CD4-positive, alpha-beta T cell treated with Interleukin-4 for 4 hours (primary cell): ENCODE measurements around the gene TOX3.

Experiments used
- DNase-seq: peaks from one replicate; pipeline ENCODE4 v3.0.0-alpha.2; 2020

TOX3 gene

DNA sequence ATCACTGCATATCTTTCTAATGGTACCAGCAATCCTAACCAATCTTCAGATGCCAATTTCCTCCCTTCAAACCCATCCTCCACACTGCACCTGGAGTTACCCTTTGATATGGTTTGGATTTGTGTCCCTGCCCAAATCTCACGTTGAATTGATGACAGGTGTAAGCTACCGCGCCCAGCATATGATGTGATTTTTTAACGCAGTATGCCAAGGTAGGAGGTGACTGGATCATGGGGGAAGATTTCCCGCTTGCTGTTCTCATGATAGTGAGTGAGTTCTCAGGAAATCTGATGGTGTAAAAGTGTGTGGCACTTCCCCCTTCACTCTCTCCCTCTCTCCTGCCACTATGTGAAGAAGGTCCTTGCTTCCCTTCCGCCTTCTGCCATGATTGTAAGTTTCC is 57.0 kb downstream of the TOX3 start:
- no peak for DNase-seq

DNA sequence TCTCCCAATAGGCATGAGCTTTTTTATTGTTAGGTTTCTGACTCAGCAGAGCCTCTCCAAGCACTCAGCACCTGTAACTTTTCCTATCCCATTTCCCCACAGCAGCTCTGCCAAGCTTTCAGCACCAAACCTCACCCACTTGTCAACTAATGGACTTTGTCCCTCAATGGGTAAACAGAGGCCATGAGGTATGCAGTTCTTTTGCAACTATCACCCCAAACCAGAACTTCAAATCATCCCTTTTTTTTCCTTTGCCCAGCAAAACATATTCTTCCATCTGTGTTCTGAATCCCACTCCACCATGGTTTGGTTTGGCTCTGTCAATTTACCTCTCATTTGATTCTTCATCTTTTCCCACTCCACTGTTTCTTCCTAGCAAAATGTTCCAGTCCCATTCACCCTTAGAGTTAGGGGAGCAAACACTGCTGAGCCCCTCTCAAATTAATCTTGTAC is 58.1 kb downstream of the TOX3 start:
- DNase-seq = no peak

DNA sequence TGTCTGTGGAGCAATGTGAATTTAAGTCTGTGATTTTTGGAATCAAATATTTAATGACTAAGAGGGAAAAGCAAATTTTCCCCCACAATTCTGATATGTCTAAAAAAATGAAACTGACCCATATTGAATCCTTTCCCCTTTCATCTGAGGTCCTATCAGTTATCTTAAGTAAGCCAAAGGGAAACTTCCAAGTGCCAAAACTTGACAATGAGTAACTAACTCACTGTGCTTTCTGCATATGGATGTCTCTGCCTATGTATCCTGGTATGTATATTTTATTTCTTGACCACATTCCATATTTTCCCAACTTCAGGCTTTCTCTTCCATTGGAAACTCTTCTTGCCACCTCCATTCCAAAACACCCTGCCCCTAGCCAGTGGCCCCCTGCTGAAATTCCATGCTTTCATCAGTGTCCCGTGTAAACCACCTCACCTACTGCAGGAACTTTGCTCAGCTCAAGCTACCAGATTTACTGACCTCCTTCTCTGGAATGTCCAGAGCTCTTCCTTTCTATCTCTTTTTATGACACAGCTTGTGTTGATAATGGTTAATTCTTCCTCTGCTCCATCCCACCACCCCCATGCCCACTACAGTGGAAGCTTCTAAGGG is 59.0 kb downstream of the TOX3 start:
- DNase-seq = no peak

DNA sequence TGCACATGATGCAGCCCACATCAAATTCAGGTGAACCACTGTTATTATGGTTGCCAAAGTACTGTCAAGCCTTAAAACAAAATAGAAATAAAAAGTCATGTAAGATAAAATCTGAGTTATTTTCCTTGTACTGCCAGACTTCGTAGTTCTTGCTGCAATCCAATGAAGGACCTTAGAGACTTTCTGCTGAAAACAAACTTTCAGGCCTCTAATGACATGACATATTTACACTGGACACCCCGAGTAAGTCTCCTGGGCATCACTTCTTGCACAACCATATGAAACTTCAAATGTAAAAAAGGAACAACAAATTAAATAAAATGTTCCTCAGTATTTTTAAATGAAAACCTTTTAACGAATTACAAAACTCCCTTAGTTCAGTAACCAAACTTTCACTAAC is 66.7 kb downstream of the TOX3 start:
- DNase-seq = no peak

DNA sequence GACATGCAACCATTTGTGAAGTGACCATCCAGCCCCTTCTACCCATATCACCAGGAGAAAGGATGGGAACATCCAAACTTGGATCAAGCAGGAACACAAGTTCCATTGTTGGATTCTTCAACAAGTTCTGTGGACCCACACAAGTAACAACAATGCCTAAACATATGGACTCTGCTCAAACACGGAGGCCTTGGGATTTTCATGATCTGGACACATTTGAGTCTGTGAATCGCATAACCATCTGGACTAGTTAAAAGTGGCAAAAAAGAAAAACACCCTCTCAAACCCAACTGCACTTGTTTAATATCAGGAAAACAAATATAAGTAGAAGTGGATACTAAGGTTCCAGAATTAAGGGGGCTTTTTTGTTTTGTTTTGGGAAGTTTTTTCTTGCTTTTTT is 70.8 kb downstream of the TOX3 start:
- no peak for DNase-seq

DNA sequence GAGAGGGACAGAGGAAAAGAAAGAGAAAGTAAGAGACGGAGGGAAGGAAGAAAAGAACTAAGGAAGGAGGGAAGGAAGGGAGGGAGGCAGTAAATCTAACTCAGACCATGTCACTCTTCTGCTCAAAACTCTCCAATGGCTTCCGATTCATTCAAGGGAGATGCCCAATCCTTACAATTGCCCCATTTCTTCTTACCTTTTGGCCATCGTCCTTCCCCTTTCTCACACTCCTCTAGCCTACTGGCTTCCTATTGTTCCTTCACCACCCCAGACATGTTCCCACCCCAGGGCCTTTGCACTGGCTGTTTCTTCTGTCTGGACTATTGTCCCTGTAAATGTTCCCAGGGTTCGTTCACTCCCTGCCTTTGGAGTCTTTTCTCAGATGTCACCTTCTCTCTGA is 72.3 kb downstream of the TOX3 start:
- DNase-seq = no peak

DNA sequence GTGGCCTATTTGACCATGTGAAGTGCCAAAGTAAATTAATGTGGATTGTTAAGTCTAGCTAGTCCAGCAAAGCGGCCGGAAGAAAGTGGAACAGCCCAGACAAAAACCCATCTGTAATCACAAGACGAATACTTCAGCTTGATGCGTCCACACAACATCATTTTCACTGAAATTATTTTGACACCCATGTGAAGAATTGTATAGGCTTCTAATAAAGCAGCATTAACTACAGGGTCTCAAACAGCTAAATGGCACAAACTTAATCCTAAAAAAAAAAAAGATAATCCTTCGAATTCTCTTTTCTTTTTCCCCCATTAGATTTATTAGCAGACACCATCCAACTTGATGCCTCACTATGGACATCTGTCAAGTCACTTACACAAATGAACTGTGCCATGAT is 73.8 kb downstream of the TOX3 start:
- no peak for DNase-seq

DNA sequence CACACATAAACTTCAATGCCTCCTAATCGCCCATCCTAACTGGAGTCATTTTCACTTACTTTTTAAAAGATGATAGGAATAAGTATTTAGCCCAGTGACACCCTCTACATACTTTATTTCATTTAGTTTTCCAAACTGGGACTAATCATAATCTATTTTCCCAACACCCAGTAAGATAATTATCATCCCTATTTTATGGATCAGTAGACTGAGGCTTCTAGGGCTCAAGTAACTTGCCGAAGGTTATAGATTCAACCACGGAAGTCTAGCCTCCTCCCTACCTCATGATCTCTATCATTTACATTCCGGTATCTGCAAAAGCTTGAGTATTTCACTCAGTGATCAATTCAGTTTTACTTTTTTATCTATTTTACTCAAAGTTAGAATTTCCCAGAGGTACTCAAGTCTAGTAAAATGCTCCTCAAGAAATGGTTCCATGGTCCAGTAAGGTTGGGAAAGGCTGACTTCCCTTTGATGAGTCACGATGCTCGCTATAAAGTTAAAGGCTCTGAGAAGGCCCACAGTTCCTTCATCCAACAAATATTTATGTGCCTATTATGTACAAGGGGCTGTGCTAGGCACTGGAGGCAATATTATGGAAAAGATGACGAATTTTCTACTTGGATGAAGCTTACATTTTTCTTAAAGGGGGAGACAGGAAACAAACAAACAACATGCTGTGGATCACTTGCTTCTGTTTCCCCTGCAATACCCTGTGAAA is 75.1 kb downstream of the TOX3 start:
- DNase-seq = no peak

DNA sequence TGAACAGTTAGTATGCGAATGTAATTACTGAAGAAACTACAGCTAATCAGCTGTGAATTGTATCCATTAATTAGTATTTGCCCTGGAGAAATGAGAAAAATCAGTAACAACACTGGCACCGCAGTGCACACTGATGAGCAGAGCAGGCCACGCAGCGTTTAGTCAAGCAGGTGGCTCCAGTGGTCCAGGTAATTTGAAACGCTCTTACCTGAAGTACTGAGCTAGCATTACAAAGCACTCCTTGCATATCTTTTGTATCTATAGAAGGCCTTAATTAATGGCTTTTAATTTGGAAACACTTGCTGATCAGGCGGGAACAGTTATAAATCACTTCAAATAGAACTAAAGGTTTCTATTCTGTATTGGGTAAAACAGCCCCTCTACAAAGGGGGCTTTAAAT is 76.4 kb downstream of the TOX3 start:
- no peak for DNase-seq

DNA sequence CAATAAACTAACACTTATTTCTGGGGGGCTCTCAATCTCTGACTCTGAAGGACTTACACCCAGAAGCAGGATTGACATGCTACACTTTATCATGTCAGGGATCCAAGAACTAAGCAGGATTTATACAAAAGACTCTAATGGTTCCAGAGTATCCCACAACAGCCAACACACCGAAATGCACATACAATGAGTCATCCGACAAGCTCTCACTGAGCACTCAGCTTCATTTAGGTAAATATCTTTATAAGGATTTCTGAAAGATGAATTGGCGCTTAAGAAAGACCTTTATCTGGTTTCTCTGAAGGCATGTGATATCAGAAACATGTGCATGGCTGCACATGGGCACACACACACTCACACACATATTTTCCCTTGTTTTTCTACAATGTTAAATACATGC is 77.2 kb downstream of the TOX3 start:
- DNase-seq = no peak

DNA sequence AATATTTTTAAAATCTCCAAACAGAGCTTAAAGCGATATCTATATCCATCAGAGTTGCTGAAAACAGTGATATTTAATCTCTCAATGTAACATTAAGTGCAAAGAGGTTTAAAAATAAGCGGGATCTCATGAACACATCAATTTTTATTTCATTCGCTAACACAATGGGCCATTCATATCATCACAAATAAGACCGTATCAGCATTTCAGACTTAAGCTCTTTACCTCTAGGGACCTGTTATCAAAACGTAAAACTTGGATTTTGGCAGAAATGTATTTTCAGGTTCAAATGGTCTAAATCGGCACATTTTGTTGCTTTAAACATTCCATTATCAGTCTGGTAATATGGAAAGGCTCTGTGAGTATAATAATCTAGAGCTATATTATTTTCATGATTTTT is 77.9 kb downstream of the TOX3 start:
- no peak for DNase-seq

DNA sequence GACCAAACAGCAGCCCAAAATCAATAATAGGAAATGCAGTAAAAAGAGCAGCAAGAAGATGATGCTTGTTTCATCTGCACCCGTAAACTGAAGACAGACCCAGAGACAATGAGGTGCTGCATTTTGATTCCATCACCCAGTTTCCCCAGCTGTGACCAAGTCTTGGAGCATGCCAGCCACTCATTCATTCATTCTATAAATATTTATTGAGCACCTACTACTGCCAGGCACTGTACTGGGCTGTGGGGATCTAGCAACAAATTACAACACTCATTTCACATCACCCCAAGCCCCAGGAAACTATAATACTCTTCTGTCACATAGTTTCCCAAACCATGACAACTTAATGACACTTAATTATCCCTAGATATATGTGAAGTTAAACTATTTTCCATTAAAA is 79.2 kb downstream of the TOX3 start:
- DNase-seq = no peak

DNA sequence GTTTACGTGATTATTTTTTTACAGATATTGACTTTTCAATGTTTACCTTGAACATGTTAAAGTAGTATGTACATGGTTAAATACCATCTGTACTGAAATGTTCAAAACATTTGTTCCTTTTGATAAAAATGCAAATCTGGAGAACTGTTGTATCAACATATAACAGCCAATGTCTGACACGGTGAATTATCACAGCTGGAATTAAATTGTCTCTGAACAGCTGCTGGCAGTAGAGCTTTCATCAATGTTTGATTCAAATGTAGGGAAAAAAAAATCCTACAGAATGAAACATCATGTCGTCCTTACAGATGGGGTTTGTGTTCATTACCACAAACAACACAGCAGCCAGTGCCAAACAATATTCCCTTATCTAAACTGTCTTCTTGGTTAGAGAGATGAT is 79.9 kb downstream of the TOX3 start:
- no peak for DNase-seq

DNA sequence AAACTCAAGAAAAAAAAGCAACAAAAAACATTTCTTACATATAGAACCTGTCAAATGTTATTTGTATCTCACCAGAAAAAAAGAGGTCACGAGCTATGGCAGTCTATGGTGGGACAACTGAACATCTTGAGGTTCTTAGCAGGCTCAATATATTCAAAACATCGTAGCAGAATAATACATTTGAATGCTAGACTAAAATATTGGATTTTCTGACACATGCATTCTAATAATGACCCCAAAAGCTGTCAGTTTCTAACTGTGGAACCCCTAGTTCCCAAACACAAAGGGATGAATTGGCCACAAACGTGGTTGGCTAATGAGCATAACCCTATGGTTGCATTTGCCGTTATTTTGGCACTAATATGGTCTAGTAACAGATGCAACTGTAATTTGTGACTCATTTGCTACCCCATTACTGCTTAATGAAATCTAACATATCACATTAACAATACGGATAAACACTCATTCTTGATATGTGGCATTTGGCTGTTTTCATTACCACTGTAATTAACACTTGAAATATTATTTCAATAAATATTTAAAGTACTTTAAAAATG is 81.2 kb downstream of the TOX3 start:
- DNase-seq = no peak

DNA sequence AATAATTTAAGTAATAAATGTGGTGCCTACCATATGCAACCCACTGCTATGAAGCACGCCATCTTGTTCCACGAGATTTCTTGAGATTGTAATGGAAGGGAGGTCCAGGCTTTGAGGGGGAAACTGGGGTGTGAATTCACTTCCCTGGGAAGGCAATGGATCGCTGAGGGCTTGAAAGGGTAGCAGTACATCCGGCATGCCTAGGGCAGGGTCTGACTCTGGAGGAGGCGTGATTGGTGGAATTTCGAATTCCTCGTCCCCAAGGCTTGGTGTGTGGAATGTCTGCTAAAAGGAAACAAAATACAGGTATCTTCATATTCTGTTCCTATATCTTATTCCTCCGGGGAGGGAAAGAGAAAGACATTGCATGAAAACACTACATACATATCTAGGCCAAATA is 83.0 kb downstream of the TOX3 start:
- no peak for DNase-seq

DNA sequence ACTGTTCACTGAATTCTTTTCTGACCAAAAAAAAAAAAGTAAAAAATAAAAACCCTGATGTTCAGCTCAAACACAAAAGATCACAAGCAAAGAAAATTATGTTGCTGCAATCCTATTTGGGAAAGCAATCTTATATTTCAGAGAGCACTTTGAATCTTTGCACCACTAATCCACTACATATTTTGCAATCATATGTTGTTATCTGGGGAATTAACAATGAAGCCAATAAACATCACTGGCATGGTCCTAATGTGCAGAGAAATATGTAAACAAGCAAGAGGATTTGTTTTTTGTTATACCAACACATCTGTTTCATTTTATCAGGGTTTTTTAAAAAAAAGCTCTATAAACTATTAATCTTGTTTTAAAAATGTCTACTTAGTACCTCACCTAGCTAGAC is 84.1 kb downstream of the TOX3 start:
- DNase-seq = no peak

DNA sequence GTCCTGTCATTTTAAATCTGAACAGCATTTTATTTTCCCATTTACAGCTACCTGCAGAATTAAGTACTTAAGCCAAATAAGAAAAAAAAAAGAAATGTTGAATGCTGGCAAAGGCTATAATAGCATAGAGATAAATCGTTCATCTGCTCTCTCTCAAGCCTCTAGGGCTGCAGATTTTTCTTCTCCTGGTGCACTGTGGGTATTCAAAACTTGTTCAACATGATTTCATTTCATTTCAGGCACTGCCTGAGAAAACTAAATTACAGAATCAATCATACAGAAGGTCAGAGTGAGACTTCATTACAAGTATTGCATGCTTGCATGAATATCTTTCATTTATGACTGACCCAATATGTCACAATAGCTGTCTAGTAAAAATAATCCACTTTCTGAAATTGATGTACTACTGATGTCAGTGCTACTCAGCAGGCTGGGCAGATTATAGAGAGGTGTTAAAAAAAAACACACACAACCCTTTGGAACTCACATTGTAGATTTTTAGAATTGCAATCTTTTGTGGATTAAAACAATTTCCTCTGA is 86.2 kb downstream of the TOX3 start:
- DNase-seq = no peak

DNA sequence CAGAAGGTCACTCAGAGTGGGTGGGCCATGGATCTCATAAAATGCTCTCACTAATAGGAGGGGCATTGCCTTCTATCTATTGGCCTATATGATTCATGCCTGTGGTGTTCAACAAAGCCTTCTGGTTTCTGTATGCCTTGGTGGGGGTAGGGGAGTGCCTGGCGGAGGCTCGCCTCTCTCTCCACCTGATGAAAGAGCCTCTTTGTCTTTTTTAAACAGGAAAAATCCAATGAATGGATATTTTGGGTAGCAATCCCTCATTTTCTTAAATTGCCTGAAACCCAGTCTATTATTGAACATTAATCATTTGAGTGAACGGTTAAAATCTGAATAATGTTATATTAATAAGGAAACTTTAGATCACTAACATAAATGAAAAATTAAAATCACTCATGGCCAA is 90.6 kb downstream of the TOX3 start:
- no peak for DNase-seq

DNA sequence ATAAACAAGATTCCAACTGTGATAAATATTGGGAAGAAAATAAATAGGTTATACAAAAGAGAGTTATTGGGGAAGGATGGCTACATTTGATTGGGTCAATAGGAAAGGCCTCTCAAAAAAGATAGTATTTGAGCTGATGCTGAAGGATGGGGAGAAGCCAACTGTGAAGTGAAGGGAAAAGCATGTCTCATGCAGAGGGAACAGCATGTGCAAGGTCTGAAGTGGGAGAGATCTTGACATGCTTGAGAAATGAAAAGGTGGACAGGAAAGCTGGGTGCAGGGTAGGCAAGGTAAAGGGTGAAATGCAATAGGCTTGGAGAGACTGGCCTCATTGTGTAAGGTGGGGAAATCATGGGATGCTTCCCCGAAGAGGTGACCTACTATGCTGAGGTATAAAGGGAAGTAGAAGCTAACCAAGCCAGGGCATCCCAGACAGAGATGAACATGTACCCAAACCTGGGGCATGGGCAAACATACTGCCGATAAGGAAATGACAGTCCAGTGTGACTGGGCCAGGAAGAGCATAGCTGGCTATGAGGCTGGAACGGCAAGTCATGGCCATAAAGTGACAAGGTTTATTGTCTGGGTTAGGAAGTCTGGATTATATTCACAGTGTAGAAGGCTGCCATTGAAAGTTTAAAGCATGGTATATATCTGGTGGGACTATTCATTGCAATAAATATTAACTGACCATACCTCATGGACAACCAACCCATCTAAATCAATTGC is 91.2 kb downstream of the TOX3 start:
- DNase-seq = no peak

DNA sequence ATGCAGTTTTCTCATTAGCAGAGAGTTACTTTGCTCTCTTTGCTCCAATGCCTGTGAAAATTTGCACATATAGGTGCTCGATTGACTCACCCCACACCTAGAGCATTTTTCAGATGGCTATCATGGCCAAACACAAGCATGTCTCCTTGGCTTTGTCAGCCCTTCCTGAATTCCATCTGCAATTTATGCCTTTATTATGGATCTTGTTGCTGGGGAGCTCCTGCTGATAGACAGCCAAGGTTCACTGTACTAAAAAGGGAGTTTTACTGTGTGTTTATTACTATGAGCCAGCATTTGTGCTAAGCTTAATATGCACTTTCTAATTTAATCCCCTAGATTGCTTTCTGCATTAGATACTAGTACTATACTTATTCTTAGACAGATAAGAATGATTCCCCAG is 93.3 kb downstream of the TOX3 start:
- DNase-seq = no peak

DNA sequence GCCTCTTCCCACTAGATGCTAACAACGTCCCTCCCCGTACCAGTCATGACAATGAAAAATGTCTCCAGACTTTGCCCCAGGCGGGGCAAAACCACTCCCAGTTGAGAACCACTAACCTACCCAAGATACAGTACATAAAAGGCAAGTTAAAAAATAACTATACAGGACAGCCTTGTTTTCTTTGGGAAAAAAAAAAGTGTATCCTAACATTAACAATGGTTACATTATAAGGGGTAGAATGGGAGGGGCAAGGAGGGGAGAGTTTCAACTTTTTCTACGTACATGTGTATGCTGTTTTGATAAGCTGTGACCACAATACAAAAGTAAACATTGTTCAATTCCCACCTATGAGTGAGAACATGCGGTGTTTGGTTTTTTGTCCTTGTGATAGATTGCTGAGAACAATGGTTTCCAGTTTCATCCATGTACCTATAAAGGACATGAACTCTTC is 94.9 kb downstream of the TOX3 start:
- no peak for DNase-seq

DNA sequence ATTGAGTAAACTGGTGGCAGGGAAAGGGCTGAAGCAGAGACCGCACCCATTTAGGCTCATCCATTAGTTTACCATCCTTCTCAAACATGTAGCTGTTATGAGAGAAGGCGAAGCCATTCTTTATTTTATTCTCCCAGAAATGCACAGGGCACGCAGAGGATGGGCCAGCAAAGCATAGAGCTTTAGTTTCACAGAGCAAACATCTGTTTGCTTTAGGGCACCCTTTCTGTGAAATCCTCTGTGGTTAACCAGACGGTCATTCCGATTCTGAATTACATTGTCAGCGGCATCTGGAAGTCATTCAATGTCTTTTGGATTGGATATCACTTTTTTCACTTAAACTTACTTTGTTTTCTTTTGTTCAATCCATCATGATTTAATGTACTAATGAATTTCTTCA is 96.0 kb downstream of the TOX3 start:
- DNase-seq = no peak

DNA sequence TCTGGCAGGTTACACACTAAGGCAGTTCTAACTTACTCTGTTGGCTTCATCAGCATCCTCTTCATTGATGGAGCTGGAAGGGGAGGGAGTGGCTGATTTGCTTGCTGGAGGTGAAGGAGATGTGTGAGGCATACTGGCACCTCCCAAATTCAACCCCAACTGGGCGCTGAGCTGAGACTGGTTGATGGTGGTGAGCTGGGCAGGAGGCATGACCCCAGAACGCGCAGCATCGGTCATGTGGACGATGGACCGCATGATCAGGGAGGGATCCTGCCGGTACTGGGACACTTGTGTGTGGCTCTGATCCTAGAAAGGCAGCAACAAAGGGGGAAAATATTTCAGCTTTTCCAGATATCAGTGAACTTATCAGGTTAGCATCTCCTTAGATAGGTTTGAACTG is 96.7 kb downstream of the TOX3 start:
- no peak for DNase-seq

DNA sequence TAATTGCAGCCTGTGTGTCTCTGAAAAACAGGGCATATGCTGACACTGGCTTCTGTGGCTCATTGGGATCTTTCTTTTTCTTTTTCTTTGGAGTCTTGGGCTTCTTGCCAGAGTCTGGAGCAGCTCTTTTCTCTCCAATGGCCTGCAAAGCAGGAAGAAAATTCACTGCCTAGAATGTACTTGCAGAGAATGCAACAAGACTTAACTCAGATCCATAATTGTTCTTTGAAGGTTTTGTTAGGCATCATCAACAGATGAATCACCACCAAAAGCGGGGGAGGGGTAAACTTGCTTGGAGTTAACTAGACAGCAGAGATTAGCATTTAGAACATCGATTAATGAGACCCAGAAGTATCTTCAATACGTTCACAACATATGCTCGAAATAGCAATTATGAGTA is 100.9 kb downstream of the TOX3 start:
- no peak for DNase-seq
